ENCODE data around the gene KLHL1.

DNA sequence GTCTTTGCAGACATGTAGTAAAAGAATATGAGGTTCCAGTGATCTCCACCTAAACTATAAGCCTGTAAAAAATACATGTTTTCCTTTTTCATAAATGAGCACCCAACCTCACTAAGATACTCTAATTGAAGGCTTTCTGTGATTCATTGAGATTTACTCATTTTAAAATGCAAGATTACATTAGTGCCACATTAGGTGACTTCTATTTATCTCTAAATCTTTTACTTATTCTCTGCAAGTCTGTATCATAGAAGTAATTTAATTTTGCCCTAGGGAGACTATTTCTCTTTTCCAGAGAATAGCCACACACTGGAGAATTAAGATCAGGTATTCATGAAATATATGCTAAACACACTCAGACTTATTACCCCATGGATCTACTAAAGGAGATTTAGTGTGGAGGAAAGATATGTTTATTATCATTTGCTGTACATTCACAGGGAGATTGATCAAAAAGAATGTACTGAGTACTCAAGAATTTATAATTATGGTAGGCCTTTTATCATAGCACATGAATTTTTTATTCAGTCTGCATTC, 290.9 kb downstream of the KLHL1 start:
- TF ChIP-seq, protein P1, sequence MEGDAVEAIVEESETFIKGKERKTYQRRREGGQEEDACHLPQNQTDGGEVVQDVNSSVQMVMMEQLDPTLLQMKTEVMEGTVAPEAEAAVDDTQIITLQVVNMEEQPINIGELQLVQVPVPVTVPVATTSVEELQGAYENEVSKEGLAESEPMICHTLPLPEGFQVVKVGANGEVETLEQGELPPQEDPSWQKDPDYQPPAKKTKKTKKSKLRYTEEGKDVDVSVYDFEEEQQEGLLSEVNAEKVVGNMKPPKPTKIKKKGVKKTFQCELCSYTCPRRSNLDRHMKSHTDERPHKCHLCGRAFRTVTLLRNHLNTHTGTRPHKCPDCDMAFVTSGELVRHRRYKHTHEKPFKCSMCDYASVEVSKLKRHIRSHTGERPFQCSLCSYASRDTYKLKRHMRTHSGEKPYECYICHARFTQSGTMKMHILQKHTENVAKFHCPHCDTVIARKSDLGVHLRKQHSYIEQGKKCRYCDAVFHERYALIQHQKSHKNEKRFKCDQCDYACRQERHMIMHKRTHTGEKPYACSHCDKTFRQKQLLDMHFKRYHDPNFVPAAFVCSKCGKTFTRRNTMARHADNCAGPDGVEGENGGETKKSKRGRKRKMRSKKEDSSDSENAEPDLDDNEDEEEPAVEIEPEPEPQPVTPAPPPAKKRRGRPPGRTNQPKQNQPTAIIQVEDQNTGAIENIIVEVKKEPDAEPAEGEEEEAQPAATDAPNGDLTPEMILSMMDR (IDR thresholded peaks at IDR 0.05 in 2 of 3, conservative IDR thresholded peaks at IDR 0.05 in 1 of 3; ENCODE audit: insufficient read depth in 2 of 3, low read depth in 1 of 3, low read length in 3 of 3): no peak
- TF ChIP-seq CBX2 (IDR thresholded peaks at IDR 0.05; ENCODE audit: insufficient read depth, low read length, poor library complexity, severe bottlenecking) (no peak), CREB1 (IDR thresholded peaks at IDR 0.05) (no peak), CREB1 (CRISPR knock-in tag; IDR thresholded peaks at IDR 0.05) (no peak), GATA2 (CRISPR knock-in tag; IDR thresholded peaks at IDR 0.05) (no peak), CREM (IDR thresholded peaks at IDR 0.05; ENCODE audit: low read depth) (no peak), ATF7 (IDR thresholded peaks at IDR 0.05) (no peak)
- TF ChIP-seq, protein P2, sequence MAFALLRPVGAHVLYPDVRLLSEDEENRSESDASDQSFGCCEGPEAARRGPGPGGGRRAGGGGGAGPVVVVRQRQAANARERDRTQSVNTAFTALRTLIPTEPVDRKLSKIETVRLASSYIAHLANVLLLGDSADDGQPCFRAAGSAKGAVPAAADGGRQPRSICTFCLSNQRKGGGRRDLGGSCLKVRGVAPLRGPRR (CRISPR knock-in tag; IDR thresholded peaks at IDR 0.05): no peak
